ENCODE data around the gene FLNB.

GRCh38 chr3:58088501-58088900 lies 80.3 kb downstream of the FLNB start:
- TF ChIP-seq EZH2phosphoT487 (IDR thresholded peaks at IDR 0.05): no peak
- TF ChIP-seq EZH2 (IDR thresholded peaks at IDR 0.05): no peak
